ENCODE measurements around the gene OSBPL3. TPM values are rescaled to one million over a fixed set of nuclear protein-coding genes. Genes with fewer than 3 reads are reported as not detected.

OSBPL3 gene
- total RNA-seq, 6 experiments from 2014 or later: 49.7 to 68.8 (median 63.2) TPM

- H3K9me3 Mint-ChIP-seq: no peaks in the 10 kb centered on the region
Measured at GRCh38 chr7:24899161-24899560, 80.8 kb downstream of the OSBPL3 start.

GRCh38 chr7:24898691-24899090 lies 81.3 kb downstream of the OSBPL3 start:
- no peak for TF ChIP-seq CTCF (IDR thresholded peaks at IDR 0.05)
- H3K4me1 Mint-ChIP-seq (ENCODE audit: low read depth): peaks cover 74% of the 10 kb centered on the region
- no peaks in the 10 kb centered on the region for H3K9me3 Mint-ChIP-seq
- peak overlapping the region; percentile 70 for H3K27ac Mint-ChIP-seq
- peak; percentile 53 for DNase-seq
- peak overlapping the region; percentile 18 for H3K4me3 Mint-ChIP-seq
- H3K36me3 Mint-ChIP-seq (ENCODE audit: low read depth): peaks cover 4% of the 10 kb centered on the region; the same call in 1 of the 2 replicates
- H3K27me3 Mint-ChIP-seq (ENCODE audit: insufficient read depth): peaks cover 6% of the 10 kb centered on the region; the same call in 1 of the 2 replicates

More at GRCh38 chr7:24899161-24899560, 80.8 kb downstream of the OSBPL3 start:
- Mint-ChIP-seq H3K4me3 (peak overlapping the region; percentile 18; the same call in 1 of the 2 replicates), H3K27ac (peak overlapping the region; percentile 70), H3K4me1 (ENCODE audit: low read depth) (peaks cover 70% of the 10 kb centered on the region), H3K27me3 (ENCODE audit: insufficient read depth) (peaks cover 4% of the 10 kb centered on the region; the same call in 1 of the 2 replicates), H3K36me3 (ENCODE audit: low read depth) (peaks cover 4% of the 10 kb centered on the region; the same call in 1 of the 2 replicates)
- DNase-seq: no peak
- no peak for TF ChIP-seq CTCF (IDR thresholded peaks at IDR 0.05)

GRCh38 chr7:24896031-24896501 lies 83.9 kb downstream of the OSBPL3 start:
- H3K4me1 Mint-ChIP-seq (ENCODE audit: low read depth): peaks cover 70% of the 10 kb centered on the region
- no peak overlapping the region for H3K4me3 Mint-ChIP-seq
- peaks cover 7% of the 10 kb centered on the region for H3K36me3 Mint-ChIP-seq (ENCODE audit: low read depth)
- DNase-seq: no peak
- no peaks in the 10 kb centered on the region for H3K9me3 Mint-ChIP-seq
- H3K27me3 Mint-ChIP-seq (ENCODE audit: insufficient read depth): peaks cover 6% of the 10 kb centered on the region; the same call in 1 of the 2 replicates
- no peak for TF ChIP-seq CTCF (IDR thresholded peaks at IDR 0.05)
- peak overlapping the region; percentile 21; the same call in 1 of the 2 replicates for H3K27ac Mint-ChIP-seq

GRCh38 chr7:24894429-24895221 lies 85.4 kb downstream of the OSBPL3 start:
- H3K27me3 Mint-ChIP-seq (ENCODE audit: insufficient read depth): peaks cover 6% of the 10 kb centered on the region; the same call in 1 of the 2 replicates
- H3K9me3 Mint-ChIP-seq: no peaks in the 10 kb centered on the region
- TF ChIP-seq CTCF (IDR thresholded peaks at IDR 0.05): peak; percentile 72
- peaks cover 20% of the 10 kb centered on the region for H3K36me3 Mint-ChIP-seq (ENCODE audit: low read depth)
- peaks cover 77% of the 10 kb centered on the region for H3K4me1 Mint-ChIP-seq (ENCODE audit: low read depth)
- DNase-seq: no peak
- H3K4me3 Mint-ChIP-seq: no peak overlapping the region
- peak overlapping the region; percentile 20; the same call in 1 of the 2 replicates for H3K27ac Mint-ChIP-seq

- peaks cover 35% of the 10 kb centered on the region for H3K36me3 Mint-ChIP-seq (ENCODE audit: low read depth)
- H3K9me3 Mint-ChIP-seq: no peaks in the 10 kb centered on the region
- H3K4me1 Mint-ChIP-seq (ENCODE audit: low read depth): peaks cover 70% of the 10 kb centered on the region
- no peak for DNase-seq
- 0 out of 2 replicates have a peak overlapping the region, but pooled peaks have one; percentile 3 for H3K27ac Mint-ChIP-seq
- H3K4me3 Mint-ChIP-seq: no peak overlapping the region
- peaks cover 6% of the 10 kb centered on the region; the same call in 1 of the 2 replicates for H3K27me3 Mint-ChIP-seq (ENCODE audit: insufficient read depth)
- TF ChIP-seq CTCF (IDR thresholded peaks at IDR 0.05): no peak
Measured at GRCh38 chr7:24891311-24891735, 88.7 kb downstream of the OSBPL3 start.
